ENCODE measurements around the gene METTL16.

Gene METTL16

DNA sequence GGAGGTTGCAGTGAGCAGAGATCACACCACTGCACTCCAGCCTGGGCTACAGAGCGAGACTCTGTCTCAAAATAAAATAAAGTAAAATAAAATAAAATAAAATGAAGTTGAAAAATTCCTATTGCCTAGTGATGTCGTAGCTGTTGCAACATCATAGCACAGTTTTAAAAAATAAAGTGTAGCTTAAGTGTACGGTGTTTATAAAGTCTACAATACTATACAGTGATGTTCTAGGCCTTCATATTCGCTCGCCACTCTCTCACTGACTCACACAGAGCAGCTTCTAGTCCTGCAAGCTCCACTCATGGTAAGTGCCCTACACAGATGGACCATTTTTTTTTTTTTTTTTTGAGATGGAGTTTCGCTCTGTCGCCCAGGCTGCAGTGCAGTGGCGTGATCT lies 67.3 kb downstream of the METTL16 start:
- no peak for ATAC-seq

DNA sequence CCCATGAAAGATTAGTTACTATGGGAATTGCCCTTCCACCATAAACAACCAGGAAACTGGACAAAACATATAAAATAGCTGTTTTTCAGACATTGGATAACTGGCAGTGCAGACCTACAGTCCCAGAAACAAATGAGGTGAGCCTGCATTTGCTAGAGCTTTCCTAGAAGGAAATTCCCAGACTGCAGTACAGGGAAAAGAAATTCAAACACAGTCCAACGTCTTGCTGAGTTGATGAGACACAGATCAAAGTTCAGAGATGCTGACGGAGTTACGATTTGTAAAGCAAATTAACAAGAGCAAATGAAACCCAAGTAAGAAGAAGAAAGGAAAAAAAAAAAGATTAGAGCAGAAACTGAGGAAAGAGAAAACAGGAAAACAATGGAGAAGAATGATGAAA lies 69.5 kb downstream of the METTL16 start:
- TF ChIP-seq, protein P1, sequence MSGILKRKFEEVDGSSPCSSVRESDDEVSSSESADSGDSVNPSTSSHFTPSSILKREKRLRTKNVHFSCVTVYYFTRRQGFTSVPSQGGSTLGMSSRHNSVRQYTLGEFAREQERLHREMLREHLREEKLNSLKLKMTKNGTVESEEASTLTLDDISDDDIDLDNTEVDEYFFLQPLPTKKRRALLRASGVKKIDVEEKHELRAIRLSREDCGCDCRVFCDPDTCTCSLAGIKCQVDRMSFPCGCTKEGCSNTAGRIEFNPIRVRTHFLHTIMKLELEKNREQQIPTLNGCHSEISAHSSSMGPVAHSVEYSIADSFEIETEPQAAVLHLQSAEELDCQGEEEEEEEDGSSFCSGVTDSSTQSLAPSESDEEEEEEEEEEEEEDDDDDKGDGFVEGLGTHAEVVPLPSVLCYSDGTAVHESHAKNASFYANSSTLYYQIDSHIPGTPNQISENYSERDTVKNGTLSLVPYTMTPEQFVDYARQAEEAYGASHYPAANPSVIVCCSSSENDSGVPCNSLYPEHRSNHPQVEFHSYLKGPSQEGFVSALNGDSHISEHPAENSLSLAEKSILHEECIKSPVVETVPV (CRISPR knock-in tag; IDR thresholded peaks at IDR 0.05), result no peak
- ATAC-seq, result no peak

More for the DNA sequence above, 67.3 kb downstream of the METTL16 start:
- TF ChIP-seq ZNF8 (CRISPR knock-in tag; IDR thresholded peaks at IDR 0.05), result no peak
- no peak for TF ChIP-seq ZFP30 (CRISPR knock-in tag; IDR thresholded peaks at IDR 0.05)
- no peak for TF ChIP-seq TCF4 (CRISPR knock-in tag; IDR thresholded peaks at IDR 0.05; ENCODE audit: borderline replicate concordance)
- TF ChIP-seq PPARA (CRISPR knock-in tag; IDR thresholded peaks at IDR 0.05; ENCODE audit: borderline replicate concordance), result no peak
- no peak for TF ChIP-seq OSR1 (CRISPR knock-in tag; IDR thresholded peaks at IDR 0.05)
- TF ChIP-seq ARNTL (CRISPR knock-in tag; IDR thresholded peaks at IDR 0.05; ENCODE audit: borderline replicate concordance, low read depth), result no peak
- TF ChIP-seq, protein P2, sequence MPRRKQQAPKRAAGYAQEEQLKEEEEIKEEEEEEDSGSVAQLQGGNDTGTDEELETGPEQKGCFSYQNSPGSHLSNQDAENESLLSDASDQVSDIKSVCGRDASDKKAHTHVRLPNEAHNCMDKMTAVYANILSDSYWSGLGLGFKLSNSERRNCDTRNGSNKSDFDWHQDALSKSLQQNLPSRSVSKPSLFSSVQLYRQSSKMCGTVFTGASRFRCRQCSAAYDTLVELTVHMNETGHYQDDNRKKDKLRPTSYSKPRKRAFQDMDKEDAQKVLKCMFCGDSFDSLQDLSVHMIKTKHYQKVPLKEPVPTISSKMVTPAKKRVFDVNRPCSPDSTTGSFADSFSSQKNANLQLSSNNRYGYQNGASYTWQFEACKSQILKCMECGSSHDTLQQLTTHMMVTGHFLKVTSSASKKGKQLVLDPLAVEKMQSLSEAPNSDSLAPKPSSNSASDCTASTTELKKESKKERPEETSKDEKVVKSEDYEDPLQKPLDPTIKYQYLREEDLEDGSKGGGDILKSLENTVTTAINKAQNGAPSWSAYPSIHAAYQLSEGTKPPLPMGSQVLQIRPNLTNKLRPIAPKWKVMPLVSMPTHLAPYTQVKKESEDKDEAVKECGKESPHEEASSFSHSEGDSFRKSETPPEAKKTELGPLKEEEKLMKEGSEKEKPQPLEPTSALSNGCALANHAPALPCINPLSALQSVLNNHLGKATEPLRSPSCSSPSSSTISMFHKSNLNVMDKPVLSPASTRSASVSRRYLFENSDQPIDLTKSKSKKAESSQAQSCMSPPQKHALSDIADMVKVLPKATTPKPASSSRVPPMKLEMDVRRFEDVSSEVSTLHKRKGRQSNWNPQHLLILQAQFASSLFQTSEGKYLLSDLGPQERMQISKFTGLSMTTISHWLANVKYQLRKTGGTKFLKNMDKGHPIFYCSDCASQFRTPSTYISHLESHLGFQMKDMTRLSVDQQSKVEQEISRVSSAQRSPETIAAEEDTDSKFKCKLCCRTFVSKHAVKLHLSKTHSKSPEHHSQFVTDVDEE (CRISPR knock-in tag; IDR thresholded peaks at IDR 0.05), result no peak
- no peak for TF ChIP-seq SNAI2 (CRISPR knock-in tag; IDR thresholded peaks at IDR 0.05)
- TF ChIP-seq CSDC2 (CRISPR knock-in tag; IDR thresholded peaks at IDR 0.05), result no peak
- TF ChIP-seq POU6F1 (CRISPR knock-in tag; IDR thresholded peaks at IDR 0.05; ENCODE audit: borderline replicate concordance, low read depth), result no peak
- no peak for TF ChIP-seq GLIS3 (CRISPR knock-in tag; IDR thresholded peaks at IDR 0.05)
- no peak for TF ChIP-seq ESRRG (CRISPR knock-in tag; IDR thresholded peaks at IDR 0.05)
- TF ChIP-seq, protein P3, sequence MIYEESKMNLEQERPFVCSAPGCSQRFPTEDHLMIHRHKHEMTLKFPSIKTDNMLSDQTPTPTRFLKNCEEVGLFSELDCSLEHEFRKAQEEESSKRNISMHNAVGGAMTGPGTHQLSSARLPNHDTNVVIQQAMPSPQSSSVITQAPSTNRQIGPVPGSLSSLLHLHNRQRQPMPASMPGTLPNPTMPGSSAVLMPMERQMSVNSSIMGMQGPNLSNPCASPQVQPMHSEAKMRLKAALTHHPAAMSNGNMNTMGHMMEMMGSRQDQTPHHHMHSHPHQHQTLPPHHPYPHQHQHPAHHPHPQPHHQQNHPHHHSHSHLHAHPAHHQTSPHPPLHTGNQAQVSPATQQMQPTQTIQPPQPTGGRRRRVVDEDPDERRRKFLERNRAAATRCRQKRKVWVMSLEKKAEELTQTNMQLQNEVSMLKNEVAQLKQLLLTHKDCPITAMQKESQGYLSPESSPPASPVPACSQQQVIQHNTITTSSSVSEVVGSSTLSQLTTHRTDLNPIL (CRISPR knock-in tag; IDR thresholded peaks at IDR 0.05; ENCODE audit: low read depth), result no peak
- TF ChIP-seq RARB (CRISPR knock-in tag; IDR thresholded peaks at IDR 0.05), result no peak
- TF ChIP-seq ZNF565 (CRISPR knock-in tag; conservative IDR thresholded peaks at IDR 0.05; ENCODE audit: low read depth), result no peak
- no peak for TF ChIP-seq ISL1 (CRISPR knock-in tag; IDR thresholded peaks at IDR 0.05)

- no peak for ATAC-seq
- TF ChIP-seq ZC3H10 (CRISPR knock-in tag; IDR thresholded peaks at IDR 0.05) (no peak), ZNF8 (CRISPR knock-in tag; IDR thresholded peaks at IDR 0.05) (no peak), BACH2 (CRISPR knock-in tag; IDR thresholded peaks at IDR 0.05; ENCODE audit: borderline replicate concordance) (no peak), ZFP3 (CRISPR knock-in tag; IDR thresholded peaks at IDR 0.05) (no peak), ZFP30 (CRISPR knock-in tag; IDR thresholded peaks at IDR 0.05) (no peak), ISL1 (CRISPR knock-in tag; IDR thresholded peaks at IDR 0.05) (no peak), TCF4 (CRISPR knock-in tag; IDR thresholded peaks at IDR 0.05; ENCODE audit: borderline replicate concordance) (no peak), POU6F1 (CRISPR knock-in tag; IDR thresholded peaks at IDR 0.05; ENCODE audit: borderline replicate concordance, low read depth) (no peak), ESRRG (CRISPR knock-in tag; IDR thresholded peaks at IDR 0.05) (no peak), ZNF565 (CRISPR knock-in tag; conservative IDR thresholded peaks at IDR 0.05; ENCODE audit: low read depth) (no peak), TOX (CRISPR knock-in tag; IDR thresholded peaks at IDR 0.05; ENCODE audit: borderline replicate concordance) (no peak)
- TF ChIP-seq, protein P3 (CRISPR knock-in tag; IDR thresholded peaks at IDR 0.05; ENCODE audit: low read depth), result no peak
- TF ChIP-seq, protein P1 (CRISPR knock-in tag; IDR thresholded peaks at IDR 0.05), result no peak
- TF ChIP-seq, protein P2 (CRISPR knock-in tag; IDR thresholded peaks at IDR 0.05), result no peak
Observed at GRCh38 chr17:2440930-2441329, 70.8 kb downstream of the METTL16 start.
